GM21390 (cell line): ENCODE data around the gene ZDHHC4.
A peak's percentile ranks its signal among the peaks of the same experiment; 100 is the strongest.

Source experiments
- ATAC-seq: cut with Tn5 transposase; IDR thresholded peaks from one replicate; pipeline ENCODE4 v1.9.1; 2021; ENCODE audit not compliant: unreplicated experiment

ZDHHC4 gene

GRCh38 chr7:6577369-6578113 is at the start of gene ZDHHC4:
TSS of gene ZDHHC4 (plus strand) at chr7:6577454. CDS start at chr7:6580562, 3,108 bp downstream.
- ATAC-seq: peak; percentile 96

DNA sequence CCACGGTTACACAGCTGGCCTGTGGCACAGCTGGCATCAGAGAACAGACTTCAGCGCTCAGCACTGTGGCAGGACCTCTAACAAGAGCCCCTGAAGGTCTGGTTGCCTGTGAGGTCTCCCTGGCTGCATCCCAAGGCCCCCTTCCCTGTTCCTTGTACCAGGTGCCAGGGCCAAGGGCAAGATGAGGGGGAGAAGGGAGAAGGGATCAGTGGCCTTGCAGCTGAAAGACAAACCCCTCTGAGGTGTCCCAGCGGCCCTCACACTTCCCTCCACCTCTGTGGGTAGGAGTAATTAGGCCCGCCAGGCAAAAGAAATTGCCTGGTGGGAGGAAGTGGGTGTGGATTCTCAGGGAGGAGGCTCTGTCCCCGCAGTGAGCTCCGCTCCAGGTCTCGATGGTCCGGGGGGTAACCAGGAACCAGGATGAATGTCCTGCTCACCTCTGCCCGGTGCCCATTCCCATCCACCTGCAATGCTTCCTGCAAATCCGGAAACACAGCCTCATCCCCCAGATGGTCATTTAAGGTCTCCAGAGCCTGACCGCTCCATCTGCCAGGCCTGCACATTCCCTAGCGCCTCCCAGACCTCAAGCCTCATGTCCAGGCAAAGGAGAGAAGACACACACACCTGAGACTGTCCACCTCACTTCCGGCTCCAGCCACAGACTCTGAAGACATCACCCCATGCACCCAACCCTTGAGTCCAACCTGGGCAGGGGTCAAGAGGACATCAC is 48.7 kb upstream of the ZDHHC4 start:
- ATAC-seq: no peak

GRCh38 chr7:6529643-6530042 is 47.6 kb upstream of the ZDHHC4 start:
- ATAC-seq: no peak

DNA sequence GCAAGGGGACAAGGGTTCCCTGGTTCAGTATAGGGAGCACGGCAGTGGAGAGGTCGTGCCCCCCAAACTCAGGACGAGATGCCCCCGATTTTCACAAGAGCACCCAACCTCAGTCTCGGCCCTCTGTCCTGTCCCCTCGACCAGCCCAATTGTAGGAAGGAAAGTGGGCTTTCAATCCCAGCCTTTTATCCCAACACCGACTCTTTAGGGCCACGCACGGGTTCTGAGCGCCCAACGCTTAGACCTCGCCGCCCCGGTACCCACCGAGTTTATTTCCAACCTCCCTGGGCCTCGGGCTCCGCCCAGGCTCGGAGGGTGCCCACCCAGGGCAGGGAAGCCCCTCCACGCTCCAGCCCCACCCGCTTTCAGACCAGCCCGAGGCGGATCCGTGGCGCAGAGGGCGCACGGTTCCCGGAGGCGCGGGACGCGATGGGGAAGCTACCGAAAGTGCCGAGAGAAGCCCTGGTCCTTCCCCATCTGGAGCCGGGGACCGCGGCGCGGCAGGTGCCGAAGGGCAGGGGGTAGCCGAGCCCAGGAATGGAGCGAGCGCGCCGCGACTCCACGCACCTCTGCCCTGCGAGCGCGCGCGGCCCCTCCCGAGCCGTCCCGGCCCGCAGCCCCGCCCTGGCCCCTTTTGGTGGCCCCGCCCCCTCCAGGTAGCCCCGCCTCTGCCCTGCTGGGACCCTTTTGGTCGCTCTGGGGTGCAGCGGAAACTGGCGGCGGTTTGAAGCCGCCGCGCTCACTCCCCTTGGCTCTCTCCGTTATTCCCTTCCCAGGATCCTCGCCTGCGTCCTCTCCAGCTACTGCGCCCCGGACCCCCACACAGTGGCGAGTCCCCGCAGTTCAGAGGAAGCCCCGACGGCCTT is 46.4 kb upstream of the ZDHHC4 start:
- ATAC-seq: peak; percentile 71

- no peak for ATAC-seq
Observed at GRCh38 chr7:6531492-6532279, 45.6 kb upstream of the ZDHHC4 start.

DNA sequence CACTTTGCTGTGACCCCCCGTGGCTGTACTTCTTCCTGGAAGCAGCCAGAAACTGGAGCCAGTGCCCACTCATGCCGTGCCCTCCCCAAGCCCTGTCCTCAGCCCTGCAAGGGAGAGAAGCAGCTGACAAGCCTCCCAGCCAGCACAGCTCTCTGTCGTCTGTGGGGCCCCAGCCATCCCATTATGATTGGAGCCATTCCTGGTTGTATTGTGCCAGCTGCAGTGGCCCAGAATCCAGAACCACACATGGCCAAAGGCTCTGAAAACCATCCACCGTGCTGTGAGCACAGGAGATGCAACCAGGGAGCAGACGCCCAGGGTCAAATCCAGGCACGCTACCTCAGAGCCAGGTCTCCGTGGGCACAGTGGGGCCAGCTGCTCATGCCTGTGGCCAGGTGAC is 44.7 kb upstream of the ZDHHC4 start:
- no peak for ATAC-seq

DNA sequence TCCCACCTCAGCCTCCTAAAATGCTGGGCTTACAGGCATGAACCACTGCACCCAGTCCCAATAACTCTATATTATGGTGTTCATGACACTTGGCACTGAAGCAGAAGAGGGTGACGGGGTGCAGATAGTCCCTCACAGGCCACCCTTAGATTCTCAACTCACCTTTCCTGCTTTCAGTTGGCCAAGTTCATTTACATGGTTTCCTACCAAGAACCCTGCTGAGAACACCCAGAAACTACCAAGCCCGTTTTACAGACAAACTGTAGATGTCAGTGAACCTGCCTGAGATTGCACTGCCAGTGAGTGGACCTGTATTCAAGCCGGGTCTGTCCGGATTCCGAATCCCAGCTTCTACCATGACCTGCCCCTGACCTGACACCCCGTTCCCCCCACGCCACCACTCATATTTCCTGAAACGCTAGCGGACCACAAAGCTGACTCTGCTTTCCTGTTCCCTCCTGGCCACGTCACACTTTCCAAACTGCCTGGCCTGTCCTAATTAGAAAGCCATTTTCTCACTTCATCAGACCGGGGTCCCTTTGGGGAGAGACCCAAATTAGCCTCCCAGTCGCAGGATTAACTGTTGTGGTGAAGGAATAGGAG is 43.3 kb upstream of the ZDHHC4 start:
- no peak for ATAC-seq

DNA sequence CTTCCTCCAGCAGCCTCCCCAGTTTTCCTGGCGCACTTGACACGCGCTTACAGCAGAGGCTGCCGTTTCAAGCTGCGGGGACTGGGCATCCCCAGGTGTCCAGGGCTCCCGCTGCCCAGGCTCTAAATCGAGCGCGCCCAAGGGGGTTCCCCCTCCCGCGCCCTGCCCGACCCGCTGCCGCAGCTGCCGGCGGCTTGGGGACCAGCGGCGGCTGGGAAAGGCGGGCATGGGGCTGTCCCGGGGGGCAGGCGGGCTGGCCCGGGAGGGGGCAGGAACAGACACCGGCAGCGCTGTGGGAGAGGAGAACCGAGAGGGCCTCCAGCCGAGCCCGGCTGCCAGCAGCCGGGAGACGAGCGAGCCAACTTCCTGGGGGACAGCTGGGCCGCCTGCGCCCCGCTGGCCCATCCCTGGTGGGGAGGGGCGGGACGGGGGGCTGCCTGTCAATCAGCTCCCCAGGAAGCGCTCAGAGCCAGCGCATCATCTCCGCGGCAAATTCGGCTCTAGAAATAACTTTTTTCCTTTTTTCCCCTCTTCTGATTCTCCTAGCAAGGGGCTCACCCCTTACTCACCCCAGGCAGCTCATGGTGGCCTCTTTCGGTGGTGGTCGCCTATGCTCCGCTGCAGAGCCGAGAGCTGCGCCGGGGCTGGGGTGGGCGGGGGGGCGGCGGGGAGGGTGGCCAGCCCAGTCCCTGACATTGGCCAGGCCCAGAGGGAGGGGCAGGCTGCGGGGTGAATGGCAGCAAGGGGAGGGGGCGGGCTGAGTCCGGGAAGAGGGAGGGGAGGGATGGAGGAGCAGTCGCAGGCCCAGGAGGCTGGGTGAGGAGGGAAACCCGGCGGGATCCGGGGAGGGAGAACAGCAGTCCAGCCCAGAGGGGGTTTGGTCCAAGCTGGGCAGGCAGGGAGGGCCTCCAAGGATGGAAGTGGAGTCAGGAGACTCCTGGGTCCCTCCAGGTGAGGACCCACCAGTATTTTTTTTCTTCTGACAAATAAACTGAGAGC is 40.7 kb upstream of the ZDHHC4 start:
- ATAC-seq: no peak

DNA sequence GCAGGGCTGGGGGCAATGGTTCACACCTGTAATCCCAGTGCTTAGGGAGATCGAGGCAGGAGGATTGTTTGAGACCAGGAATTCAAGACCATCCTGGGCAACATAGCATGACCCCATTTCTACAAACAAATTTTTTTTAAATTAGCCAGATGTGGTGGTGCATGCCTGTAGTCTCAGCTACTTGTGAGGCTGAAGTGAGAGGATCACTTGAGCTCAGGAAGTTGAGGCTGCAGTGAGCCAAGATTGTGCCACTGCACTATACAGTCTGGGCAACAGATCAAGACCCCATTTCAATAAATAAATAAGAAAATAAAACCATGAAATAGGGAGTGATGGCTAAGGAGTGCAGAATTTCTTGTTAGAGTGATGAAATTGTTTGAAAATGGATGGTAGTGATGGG is 34.9 kb upstream of the ZDHHC4 start:
- no peak for ATAC-seq

GRCh38 chr7:6545398-6546126 is 31.7 kb upstream of the ZDHHC4 start:
- no peak for ATAC-seq

- no peak for ATAC-seq
Observed at GRCh38 chr7:6546498-6547251, 30.6 kb upstream of the ZDHHC4 start.

GRCh38 chr7:6547400-6547799 is 29.9 kb upstream of the ZDHHC4 start:
- no peak for ATAC-seq

DNA sequence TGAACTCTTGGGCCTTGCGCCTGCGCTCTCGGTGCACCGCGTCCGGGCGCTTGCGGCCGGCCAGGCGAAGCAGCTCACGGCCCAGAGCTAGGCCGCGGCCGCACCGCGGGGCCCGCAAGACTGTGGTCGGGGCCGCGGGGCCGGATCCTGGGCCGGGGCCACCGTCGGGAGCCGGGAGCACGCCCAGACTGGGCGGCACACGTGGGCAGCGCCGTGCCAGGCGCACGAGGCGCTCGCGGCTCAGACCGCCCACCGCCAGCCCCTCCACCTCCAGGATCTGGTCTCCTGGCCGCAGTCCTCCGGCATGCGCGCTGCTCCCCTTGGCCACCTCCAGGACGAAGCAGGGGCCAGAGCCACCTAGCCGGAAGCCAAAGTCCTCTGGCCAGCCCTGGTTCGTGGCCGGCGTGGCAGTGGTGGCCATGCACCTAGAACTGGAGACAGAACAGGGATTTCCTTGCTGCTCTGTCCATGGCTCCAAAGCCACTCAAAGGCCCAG is 26.2 kb upstream of the ZDHHC4 start, which contains the start of gene GRID2IP:
Gene GRID2IP (minus strand): TSS at position 446 of the 496 bp plus-strand sequence. CDS start 25 bp downstream, at position 421.
- ATAC-seq: no peak

GRCh38 chr7:6553448-6554044 is 23.7 kb upstream of the ZDHHC4 start:
- no peak for ATAC-seq

DNA sequence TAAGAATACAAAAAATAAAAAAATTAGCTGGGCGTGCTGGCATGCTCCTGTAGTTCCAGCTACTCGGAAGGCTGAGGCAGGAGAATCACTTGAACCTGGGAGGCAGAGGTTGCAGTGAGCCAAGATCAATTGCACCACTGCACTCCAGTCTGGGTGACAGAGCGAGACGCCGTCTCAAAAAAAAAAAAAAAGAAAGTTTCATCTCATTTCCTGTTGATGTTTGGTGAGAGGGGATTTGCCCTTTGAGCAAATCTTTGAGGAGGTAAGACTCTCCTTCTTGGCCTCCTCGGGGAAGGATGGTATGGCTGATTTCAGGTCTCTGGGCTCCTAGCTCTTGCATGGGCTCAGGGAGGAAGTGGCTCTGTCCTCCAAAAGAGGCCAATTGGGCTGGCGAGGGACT is 22.4 kb upstream of the ZDHHC4 start:
- ATAC-seq: no peak

- ATAC-seq: no peak
Observed at GRCh38 chr7:6556196-6556595, 21.1 kb upstream of the ZDHHC4 start.

DNA sequence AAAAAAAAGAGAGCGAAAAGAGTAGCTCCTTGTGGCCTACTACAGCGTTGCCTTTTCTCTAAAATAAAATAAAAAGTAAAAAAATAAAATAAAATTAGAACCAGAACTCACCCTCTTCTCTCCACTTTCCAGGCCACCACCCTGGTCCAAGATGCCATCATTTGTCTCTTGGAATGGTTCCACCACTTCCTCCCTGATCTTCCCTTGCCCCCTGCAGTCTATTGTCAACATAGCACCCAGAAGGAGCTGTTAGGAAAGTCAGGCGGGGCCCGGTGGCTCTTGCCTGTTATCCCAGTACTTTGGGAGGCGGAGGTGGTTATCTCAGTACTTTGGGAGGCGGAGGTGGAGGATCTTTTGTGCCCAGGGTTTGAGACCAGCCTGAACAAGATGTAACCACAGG is 18.4 kb upstream of the ZDHHC4 start:
- no peak for ATAC-seq
